HAP-1 (cell line): ENCODE results near the gene TLR5.

ENCODE experiments used
- DNase-seq, 2 experiments: peaks; one replicate each; pipeline ENCODE4 v3.0.0-alpha.2; 2016 to 2020; ENCODE audit warnings: low spot score in 2 of 2
- H3K27me3 ChIP-seq: fragments of 250-450 bp; sonication (Bioruptor Pico); 2 replicates; pipeline ENCODE4 v1.5.1; 2020; ENCODE audit warnings: low read depth, mild to moderate bottlenecking, moderate library complexity
- H3K36me3 ChIP-seq: fragments of 250-450 bp; sonication (Bioruptor Pico); replicated peaks from 2 replicates; pipeline ENCODE4 v1.5.1; 2020; ENCODE audit warnings: mild to moderate bottlenecking
- H3K4me1 ChIP-seq: fragments of 250-450 bp; sonication (Bioruptor Pico); 2 replicates; pipeline ENCODE4 v1.5.1; 2020; ENCODE audit warnings: mild to moderate bottlenecking
- H3K4me3 ChIP-seq: fragments of 250-450 bp; sonication (Bioruptor Pico); 2 replicates; pipeline ENCODE4 v1.5.1; 2020; ENCODE audit warnings: mild to moderate bottlenecking, moderate library complexity
- H3K9me3 ChIP-seq: fragments of 250-450 bp; sonication (Bioruptor Pico); 2 replicates; pipeline ENCODE4 v1.5.1; 2020; ENCODE audit warnings: mild to moderate bottlenecking, moderate library complexity
- in situ Hi-C: fragments of 300-500 bp; cut with MboI; formaldehyde crosslinking; loops from 3 replicates; pipeline ENCODE4 v1.14.3; 2020; ENCODE audit warnings: low sequenced_read_pairs, inconsistent platforms, mixed read lengths

Gene TLR5

DNA sequence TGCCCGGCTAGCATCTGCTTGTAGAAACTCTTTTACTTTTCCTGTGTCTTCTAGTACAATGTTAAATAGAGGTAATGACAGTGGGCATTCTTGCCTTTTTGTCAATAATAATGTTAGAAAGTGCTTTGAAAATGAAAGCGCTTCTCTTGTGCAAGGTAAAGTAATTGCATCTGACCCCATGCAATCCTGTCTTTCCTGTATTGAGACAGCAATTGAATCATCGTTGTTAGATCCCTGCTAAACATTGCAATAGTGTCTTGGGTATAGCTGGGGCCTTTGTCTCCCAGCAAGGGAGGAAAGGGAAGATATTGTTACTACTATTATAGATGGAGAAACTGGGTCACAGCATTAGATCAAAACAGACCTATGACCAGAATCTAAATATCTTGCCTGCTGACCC lies 80.9 kb downstream of the TLR5 start:
- Histone ChIP-seq H3K4me3 (no peak overlapping the region), H3K27me3 (no peaks in the 10 kb centered on the region), H3K4me1 (no peaks in the 10 kb centered on the region), H3K36me3 (no peaks in the 10 kb centered on the region), H3K9me3 (no peaks in the 10 kb centered on the region)
- DNase-seq: no peak
- in situ Hi-C loops: no loop called here

DNA sequence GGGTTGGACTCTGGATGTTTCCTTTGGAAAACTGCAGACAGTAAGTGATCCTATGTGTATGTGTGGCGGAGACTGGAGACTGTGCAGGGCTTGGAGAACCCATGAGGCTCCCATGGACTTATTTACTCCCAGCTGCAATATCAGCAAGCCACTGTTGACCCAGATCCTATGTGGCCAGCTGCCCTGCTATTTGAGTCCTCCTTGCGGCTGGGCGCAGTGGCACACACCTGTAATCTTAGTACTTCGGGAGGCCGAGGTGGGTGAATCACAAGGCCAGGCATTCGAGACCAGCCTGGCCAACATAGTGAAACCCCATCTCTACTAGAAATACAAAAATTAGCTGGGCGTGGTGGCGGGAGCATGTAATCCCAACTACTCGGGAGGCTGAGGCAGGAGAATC lies 83.5 kb downstream of the TLR5 start:
- Histone ChIP-seq H3K9me3 (no peaks in the 10 kb centered on the region), H3K4me1 (no peaks in the 10 kb centered on the region), H3K36me3 (no peaks in the 10 kb centered on the region), H3K4me3 (no peak overlapping the region), H3K27me3 (no peaks in the 10 kb centered on the region)
- in situ Hi-C loops: no loop called here
- DNase-seq: no peak
